Activated CD8-positive, alpha-beta memory T cell treated with anti-CD3 and anti-CD28 coated beads for 36 hours (primary cell): ENCODE data around the gene PPAN. TPM values are rescaled to one million over a fixed set of nuclear protein-coding genes. Genes with fewer than 3 reads are reported as not detected.

Experiments used
- CTCF ChIA-PET: fragments of 350-600 bp; sonication (Branson Sonifier 250); formaldehyde crosslinking; loops from one replicate; lab custom pipeline; 2021; ENCODE audit warnings: antibody characterized with exemption; lab: Charles Lee
- POLR2A ChIA-PET: fragments of 350-600 bp; sonication (Branson Sonifier 250); formaldehyde crosslinking; loops from one replicate; lab custom pipeline; 2021; ENCODE audit warnings: antibody characterized with exemption; lab: Charles Lee
- total RNA-seq, 2 experiments: library from RNA; stranded (reverse); gene quantifications; one replicate each; pipeline ENCODE4 v1.2.3, GENCODE V29; 2021

Gene PPAN
- total RNA-seq, 2 experiments from 2014 or later: 294 to 298 TPM

- CTCF ChIA-PET: interaction anchor here (0.7 to 1.3 kb wide), 4 partner anchors 10 to 91 kb away, joined by 3 to 5 read pairs (median 4); no protein-coding TSS in a partner anchor
- POLR2A ChIA-PET: no interaction called here
Measured at GRCh38 chr19:10118960-10119359, 12.8 kb downstream of the PPAN start.

DNA sequence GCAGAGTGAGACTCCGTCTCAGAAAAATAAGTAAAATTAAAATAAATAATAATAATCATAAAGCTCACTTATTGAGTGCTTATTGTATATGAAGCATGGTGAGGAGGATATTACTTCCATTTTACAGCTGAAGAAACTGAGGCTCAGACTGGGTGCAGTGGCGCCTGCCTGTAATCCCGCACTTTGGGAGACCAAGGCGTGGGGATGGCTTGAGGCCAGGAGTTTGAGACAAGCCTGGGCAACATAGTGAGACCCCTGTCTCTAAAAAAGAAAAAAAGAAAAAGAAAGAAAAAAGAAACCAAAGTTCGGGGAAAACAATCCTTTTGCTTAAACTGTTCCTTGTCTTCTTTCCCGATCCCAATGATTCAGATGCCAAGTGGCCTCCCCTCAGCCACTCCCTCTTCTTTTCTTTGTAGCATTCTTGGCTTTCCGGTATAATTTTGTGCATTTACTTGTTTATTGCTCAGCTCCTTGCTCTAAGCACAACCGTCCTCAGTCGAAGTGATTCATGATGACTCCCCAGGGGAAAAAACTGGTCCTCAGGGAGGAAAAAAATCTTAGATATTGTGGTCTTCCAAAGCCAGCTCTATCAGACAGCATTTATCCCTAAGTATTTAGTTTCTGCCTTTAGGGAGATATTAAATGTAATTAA, 14.5 kb downstream of the PPAN start:
- POLR2A ChIA-PET: interaction anchor here (0.6 to 0.7 kb wide), 3 partner anchors 9 to 116 kb away, joined by 3 to 5 read pairs (median 4); partner anchors contain the start of gene P2RY11
- CTCF ChIA-PET: interaction anchor here (0.5 to 1.5 kb wide), 9 partner anchors 9 to 167 kb away, joined by 3 to 5 read pairs (median 3); no protein-coding TSS in a partner anchor

- ChIA-PET POLR2A (interaction anchor here (0.6 to 0.7 kb wide), 2 partner anchors 17 to 34 kb away, joined by 4 to 6 read pairs; no protein-coding TSS in a partner anchor), CTCF (interaction anchor here (0.6 kb wide), 1 partner anchor 132 kb away, joined by 3 read pairs; no protein-coding TSS in a partner anchor)
Measured at GRCh38 chr19:10122045-10122444, 15.9 kb downstream of the PPAN start.

DNA sequence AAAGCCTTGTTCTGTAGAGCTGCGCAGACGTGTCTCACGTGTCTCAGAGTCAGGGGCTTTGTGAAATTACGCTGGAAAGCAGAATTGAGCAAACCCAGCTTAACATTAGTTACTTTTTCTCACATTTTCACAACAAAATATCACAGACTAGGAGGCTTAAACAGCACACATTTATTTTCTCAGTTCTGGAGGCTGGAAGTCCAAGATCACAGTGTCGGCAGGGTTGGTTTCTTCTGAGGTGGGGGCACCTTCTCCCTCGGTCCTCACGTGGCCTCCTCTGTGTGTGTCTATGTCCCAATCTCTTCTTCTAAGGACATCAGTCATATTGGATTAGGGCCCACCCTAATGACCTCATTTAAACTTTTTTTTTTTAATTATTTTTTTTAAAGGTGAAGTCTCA, 18.3 kb downstream of the PPAN start:
- POLR2A ChIA-PET: interaction anchor here (0.7 kb wide), 1 partner anchor 12 kb away, joined by 12 read pairs; no protein-coding TSS in a partner anchor

DNA sequence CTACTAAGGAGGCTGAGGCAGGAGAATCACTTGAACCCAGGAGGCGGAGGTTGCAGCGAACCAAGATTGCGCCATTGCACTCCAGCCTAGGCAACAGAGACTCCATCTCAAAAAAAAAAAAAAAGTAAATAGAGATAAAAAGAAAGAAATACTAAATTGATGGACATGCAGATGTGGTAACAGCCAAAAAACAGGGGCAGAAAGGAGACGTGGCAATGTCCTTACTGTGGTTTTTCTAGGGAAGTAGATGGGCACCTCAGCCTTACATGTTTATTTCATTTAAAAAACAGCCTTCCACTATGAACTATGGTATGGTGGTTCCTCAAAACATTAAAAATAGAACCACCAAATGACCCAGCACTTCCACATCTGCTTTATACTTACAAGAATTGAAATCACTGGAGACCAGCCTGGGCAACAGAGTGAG, 20.1 kb downstream of the PPAN start:
- CTCF ChIA-PET: no interaction called here

More for the DNA sequence above, 18.3 kb downstream of the PPAN start:
- CTCF ChIA-PET: interaction anchor here (0.7 to 1.3 kb wide), 4 partner anchors 13 to 125 kb away, joined by 3 to 4 read pairs (median 4); no protein-coding TSS in a partner anchor

GRCh38 chr19:10132905-10133304, 26.7 kb downstream of the PPAN start:
- ChIA-PET POLR2A (no interaction called here), CTCF (interaction anchor here (1.2 kb wide), 1 partner anchor 13 kb away, joined by 4 read pairs; no protein-coding TSS in a partner anchor)

More for the DNA sequence above, 20.1 kb downstream of the PPAN start:
- POLR2A ChIA-PET: no interaction called here

- POLR2A ChIA-PET: no interaction called here
- CTCF ChIA-PET: interaction anchor here (1.2 kb wide), 1 partner anchor 13 kb away, joined by 4 read pairs; no protein-coding TSS in a partner anchor
Measured at GRCh38 chr19:10133596-10133995, 27.4 kb downstream of the PPAN start.

- CTCF ChIA-PET: no interaction called here
- POLR2A ChIA-PET: no interaction called here
Measured at GRCh38 chr19:10134040-10134439, 27.9 kb downstream of the PPAN start.

GRCh38 chr19:10135551-10136334, 29.6 kb downstream of the PPAN start:
- ChIA-PET CTCF (no interaction called here), POLR2A (interaction anchor here (0.6 kb wide), 1 partner anchor 12 kb away, joined by 12 read pairs; no protein-coding TSS in a partner anchor)

DNA sequence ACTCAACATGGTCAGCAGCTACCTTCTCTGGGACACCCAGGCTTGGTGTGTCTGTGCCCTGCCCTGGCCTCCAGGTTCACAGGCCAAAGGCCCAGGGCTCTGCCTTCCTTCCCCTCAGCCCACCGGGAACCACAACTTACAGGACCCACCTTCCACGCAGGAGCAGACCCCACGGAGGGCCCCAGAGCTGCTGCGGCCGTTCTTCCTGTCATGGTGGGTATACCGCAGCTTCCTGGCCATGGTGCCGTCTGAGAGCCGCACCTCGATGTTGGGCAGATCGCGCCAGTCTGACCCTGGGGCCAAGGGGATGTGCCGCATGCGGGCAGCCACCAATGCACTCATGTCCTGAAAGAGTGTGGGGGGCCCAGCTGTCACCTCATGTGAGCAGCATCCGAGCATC, 30.8 kb downstream of the PPAN start:
- CTCF ChIA-PET: interaction anchor here (0.6 kb wide), 1 partner anchor 13 kb away, joined by 4 read pairs; no protein-coding TSS in a partner anchor
- POLR2A ChIA-PET: interaction anchor here (0.6 to 0.7 kb wide), 2 partner anchors 29 to 66 kb away, joined by 3 to 7 read pairs; no protein-coding TSS in a partner anchor

GRCh38 chr19:10137751-10138682, 31.9 kb downstream of the PPAN start:
- CTCF ChIA-PET: interaction anchor here (0.6 to 1.4 kb wide), 4 partner anchors 14 to 121 kb away, joined by 3 to 4 read pairs (median 3); partner anchors contain the start of gene EIF3G
- POLR2A ChIA-PET: interaction anchor here (0.6 to 1.2 kb wide), 2 partner anchors 22 to 24 kb away, joined by 3 to 4 read pairs; no protein-coding TSS in a partner anchor

- POLR2A ChIA-PET: interaction anchor here (0.5 to 1.2 kb wide), 3 partner anchors 17 to 50 kb away, joined by 3 to 6 read pairs (median 3); no protein-coding TSS in a partner anchor
- CTCF ChIA-PET: interaction anchor here (1.1 to 1.4 kb wide), 2 partner anchors 19 to 120 kb away, joined by 3 read pairs; partner anchors contain the start of gene EIF3G
Measured at GRCh38 chr19:10138879-10139795, 33.0 kb downstream of the PPAN start.

- POLR2A ChIA-PET: interaction anchor here (0.5 kb wide), 1 partner anchor 18 kb away, joined by 6 read pairs; no protein-coding TSS in a partner anchor
Measured at GRCh38 chr19:10139952-10140351, 33.8 kb downstream of the PPAN start.

GRCh38 chr19:10141479-10141878, 35.3 kb downstream of the PPAN start:
- CTCF ChIA-PET: no interaction called here
- POLR2A ChIA-PET: no interaction called here

More at GRCh38 chr19:10139952-10140351, 33.8 kb downstream of the PPAN start:
- CTCF ChIA-PET: interaction anchor here (0.8 kb wide), 1 partner anchor 10 kb away, joined by 3 read pairs; no protein-coding TSS in a partner anchor

GRCh38 chr19:10141973-10142372, 35.8 kb downstream of the PPAN start:
- ChIA-PET POLR2A (no interaction called here), CTCF (interaction anchor here (1.0 kb wide), 1 partner anchor 23 kb away, joined by 3 read pairs; no protein-coding TSS in a partner anchor)

- ChIA-PET POLR2A (no interaction called here), CTCF (interaction anchor here (0.6 to 1.9 kb wide), 6 partner anchors 10 to 108 kb away, joined by 3 to 6 read pairs (median 3); no protein-coding TSS in a partner anchor)
Measured at GRCh38 chr19:10142701-10143375, 36.7 kb downstream of the PPAN start.
